ENCODE results near the gene IL16. TPM values are rescaled to one million over a fixed set of nuclear protein-coding genes. Genes with fewer than 3 reads are reported as not detected.
"Not testable (repeated sequence)": the region's sequence is repeated elsewhere in the genome, so short reads cannot be mapped to it uniquely, and the experiment has no call there.

IL16 gene
- 44.7 TPM for total RNA-seq

- no peak for DNase-seq (ENCODE audit: low read depth in 2 of 3, low spot score in 2 of 3)
Measured at GRCh38 chr15:81196576-81197254, at the start of gene IL16. TSS of gene IL16 (plus strand) at chr15:81196879. CDS start at chr15:81225400, 28,521 bp downstream.

GRCh38 chr15:81151389-81151788 is 45.3 kb upstream of the IL16 start:
- DNase-seq (ENCODE audit: low read depth in 2 of 3, low spot score in 2 of 3) = no peak

GRCh38 chr15:81152339-81152738 is 44.3 kb upstream of the IL16 start:
- no peak for DNase-seq (ENCODE audit: low read depth in 2 of 3, low spot score in 2 of 3)

GRCh38 chr15:81152799-81153198 is 43.9 kb upstream of the IL16 start:
- no peak for DNase-seq (ENCODE audit: low read depth in 2 of 3, low spot score in 2 of 3)

- peak in 2 of 3 donors; percentile 45 to 74 for DNase-seq (ENCODE audit: low read depth in 2 of 3, low spot score in 2 of 3)
Measured at GRCh38 chr15:81155375-81156218, 41.1 kb upstream of the IL16 start.

GRCh38 chr15:81156324-81156723 is 40.4 kb upstream of the IL16 start:
- DNase-seq (ENCODE audit: low read depth in 2 of 3, low spot score in 2 of 3) = no peak

GRCh38 chr15:81157195-81157938 is 39.3 kb upstream of the IL16 start:
- DNase-seq (ENCODE audit: low read depth in 2 of 3, low spot score in 2 of 3) = no peak

- DNase-seq (ENCODE audit: low read depth in 2 of 3, low spot score in 2 of 3) = no peak
Measured at GRCh38 chr15:81157939-81158223, 38.8 kb upstream of the IL16 start.

- DNase-seq (ENCODE audit: low read depth in 2 of 3, low spot score in 2 of 3) = not testable (repeated sequence)
Measured at GRCh38 chr15:81158561-81158960, 38.1 kb upstream of the IL16 start.

- DNase-seq (ENCODE audit: low read depth in 2 of 3, low spot score in 2 of 3) = no peak
Measured at GRCh38 chr15:81160312-81161159, 36.1 kb upstream of the IL16 start.

- peak in 2 of 3 donors; percentile 21 to 22 for DNase-seq (ENCODE audit: low read depth in 2 of 3, low spot score in 2 of 3)
Measured at GRCh38 chr15:81161160-81161673, 35.5 kb upstream of the IL16 start.

- no peak for DNase-seq (ENCODE audit: low read depth in 2 of 3, low spot score in 2 of 3)
Measured at GRCh38 chr15:81161851-81162250, 34.8 kb upstream of the IL16 start.

GRCh38 chr15:81163961-81164800 is 32.5 kb upstream of the IL16 start:
- DNase-seq (ENCODE audit: low read depth in 2 of 3, low spot score in 2 of 3) = peak in 2 of 3 donors; percentile 37 to 68

- no peak for DNase-seq (ENCODE audit: low read depth in 2 of 3, low spot score in 2 of 3)
Measured at GRCh38 chr15:81165535-81165934, 31.1 kb upstream of the IL16 start.

- DNase-seq (ENCODE audit: low read depth in 2 of 3, low spot score in 2 of 3) = no peak
Measured at GRCh38 chr15:81166636-81167305, 29.9 kb upstream of the IL16 start.

GRCh38 chr15:81168131-81168526 is 28.6 kb upstream of the IL16 start:
- no peak for DNase-seq (ENCODE audit: low read depth in 2 of 3, low spot score in 2 of 3)

GRCh38 chr15:81168644-81169043 is 28.0 kb upstream of the IL16 start:
- no peak for DNase-seq (ENCODE audit: low read depth in 2 of 3, low spot score in 2 of 3)

- no peak for DNase-seq (ENCODE audit: low read depth in 2 of 3, low spot score in 2 of 3)
Measured at GRCh38 chr15:81170511-81170910, 26.2 kb upstream of the IL16 start.

- no peak for DNase-seq (ENCODE audit: low read depth in 2 of 3, low spot score in 2 of 3)
Measured at GRCh38 chr15:81171286-81171685, 25.4 kb upstream of the IL16 start.

Data from hematopoietic multipotent progenitor cell (in vitro differentiated cells).